Fibroblast of gingiva (primary cell): ENCODE results near the gene TMPRSS13.

ENCODE experiments used
- DNase-seq: peaks from one replicate; pipeline ENCODE4 v3.0.0-alpha.2; 2011; ENCODE audit warnings: low read depth

The TMPRSS13 gene

GRCh38 chr11:117892651-117893050, 36.6 kb downstream of the TMPRSS13 start:
- DNase-seq, result no peak

DNA sequence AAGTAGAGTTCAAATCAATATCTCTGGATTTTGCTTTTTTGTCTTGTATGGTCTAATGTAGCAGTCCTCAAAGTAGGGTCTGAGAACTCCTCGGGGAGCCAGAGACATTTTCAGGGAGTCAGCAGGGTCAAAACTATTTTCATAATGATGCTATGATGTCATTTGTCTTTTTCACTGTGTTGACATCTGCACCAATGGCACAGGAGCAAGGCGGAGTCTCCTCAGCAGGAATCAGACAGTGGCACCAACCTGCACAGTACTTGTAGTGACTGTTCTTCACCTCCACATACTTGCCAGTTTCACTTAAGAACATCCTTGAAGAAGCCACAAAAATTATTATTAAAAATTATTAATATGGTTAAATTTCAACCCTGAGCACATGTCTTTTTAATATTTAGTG, 37.8 kb downstream of the TMPRSS13 start:
- no peak for DNase-seq

DNA sequence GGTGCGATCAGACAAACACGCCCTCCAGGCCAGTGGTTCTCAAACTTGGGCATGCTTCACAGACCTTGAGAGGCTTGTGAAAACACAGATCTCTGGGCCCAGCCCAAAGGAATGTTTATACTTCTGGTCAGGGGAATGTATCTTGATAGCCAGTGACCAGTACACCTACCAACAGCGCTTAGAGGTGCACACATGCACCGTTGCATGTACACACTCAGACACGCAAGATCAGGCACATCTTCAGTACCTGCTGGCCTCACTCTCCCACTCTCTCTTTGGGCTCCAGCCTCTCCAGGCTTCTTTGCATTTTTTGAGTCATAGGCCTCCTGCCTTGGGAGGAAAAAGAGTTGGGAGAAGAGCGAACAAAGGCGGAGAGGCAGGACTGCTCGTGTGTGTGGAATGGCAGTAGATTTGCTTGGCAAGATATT, 41.0 kb downstream of the TMPRSS13 start:
- DNase-seq, result no peak

- DNase-seq, result no peak
Observed at GRCh38 chr11:117887431-117888138, 41.6 kb downstream of the TMPRSS13 start.

DNA sequence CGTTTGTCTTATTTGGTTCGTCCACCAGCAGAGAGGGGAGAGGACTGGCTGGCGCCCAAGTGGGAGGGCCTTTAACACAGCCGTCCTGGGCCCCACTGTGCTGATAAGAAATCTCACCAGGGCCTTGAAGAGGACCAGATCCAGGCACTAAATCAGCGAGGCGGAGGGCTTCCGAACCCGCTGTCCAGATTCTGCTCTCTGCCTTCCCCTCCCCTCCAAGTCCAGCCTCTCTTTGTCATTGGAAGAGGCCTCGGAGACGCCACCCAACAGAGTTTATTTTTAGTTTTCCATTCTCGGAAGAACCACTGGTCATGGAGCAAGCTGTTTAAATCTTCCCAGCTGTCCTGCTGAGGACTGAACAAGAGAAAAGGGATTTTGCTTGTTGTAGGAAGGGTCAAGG, 43.4 kb downstream of the TMPRSS13 start:
- DNase-seq, result no peak

- no peak for DNase-seq
Observed at GRCh38 chr11:117884994-117885393, 44.2 kb downstream of the TMPRSS13 start.

DNA sequence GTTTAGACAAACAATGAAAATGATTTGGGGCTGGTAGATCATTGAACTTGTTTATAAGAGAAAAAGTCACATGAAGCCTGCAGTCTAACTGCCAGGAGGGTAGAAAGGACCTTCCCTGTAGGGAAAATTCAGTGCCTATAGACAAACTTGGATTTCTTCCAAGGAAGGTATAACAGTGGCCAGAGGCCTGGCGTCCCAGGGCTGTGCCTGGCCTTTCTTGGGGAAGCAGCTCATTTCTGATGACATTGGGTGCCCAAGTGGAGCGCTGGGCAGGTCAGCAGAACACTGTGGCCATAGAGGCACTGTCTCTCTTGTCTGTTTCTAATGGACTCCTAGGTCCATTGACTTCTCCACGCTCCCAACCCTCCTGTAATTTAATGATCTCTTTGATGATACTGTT, 46.1 kb downstream of the TMPRSS13 start:
- DNase-seq, result no peak

- DNase-seq, result no peak
Observed at GRCh38 chr11:117882311-117882905, 46.8 kb downstream of the TMPRSS13 start.

DNA sequence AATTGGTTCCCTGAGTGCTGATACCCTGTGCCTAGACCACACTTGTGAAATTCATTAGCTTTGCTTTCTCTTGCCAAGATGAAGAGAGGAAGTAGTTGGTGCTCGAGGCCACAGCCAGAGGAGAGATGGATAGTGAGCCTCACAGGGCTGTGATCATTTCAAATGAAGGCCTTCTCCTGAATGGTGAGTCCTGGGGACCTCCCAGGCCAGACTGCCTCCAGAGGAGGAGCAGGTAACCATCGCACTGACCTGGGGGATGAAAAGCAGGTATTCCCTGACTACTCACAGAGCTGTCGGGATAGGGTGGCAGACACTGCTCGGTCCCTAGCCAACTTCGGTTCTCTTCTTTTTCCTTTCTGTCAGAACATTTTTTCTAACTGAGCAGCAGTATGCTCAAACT, 48.0 kb downstream of the TMPRSS13 start:
- DNase-seq, result no peak

- DNase-seq, result no peak
Observed at GRCh38 chr11:117879516-117880480, 49.4 kb downstream of the TMPRSS13 start.

DNA sequence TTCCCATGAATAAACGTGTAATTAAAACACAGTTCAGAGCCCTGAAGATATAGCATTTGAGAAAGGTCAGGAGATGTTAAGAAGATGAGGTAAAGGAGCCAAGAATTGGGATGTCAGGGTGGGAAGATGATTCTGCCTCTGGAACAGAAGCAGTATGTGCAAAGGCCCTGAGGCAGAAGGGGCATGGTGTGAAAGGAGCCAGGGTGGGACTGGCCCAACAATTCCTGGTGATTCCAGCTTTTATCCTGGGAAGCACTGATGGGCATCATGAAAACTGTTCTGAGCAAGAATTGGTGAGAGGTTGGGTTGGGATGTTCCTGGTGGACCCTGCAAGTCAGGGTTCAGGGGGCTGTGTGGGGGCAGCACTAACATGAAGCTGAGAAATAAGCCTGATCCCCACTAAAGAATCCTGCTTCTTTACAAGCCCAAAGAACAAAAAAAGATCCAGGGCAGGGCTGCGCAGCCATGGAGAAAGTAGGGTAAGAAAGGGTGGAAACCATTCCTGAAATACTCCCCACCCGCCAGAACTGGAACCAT, 50.2 kb downstream of the TMPRSS13 start:
- no peak for DNase-seq

DNA sequence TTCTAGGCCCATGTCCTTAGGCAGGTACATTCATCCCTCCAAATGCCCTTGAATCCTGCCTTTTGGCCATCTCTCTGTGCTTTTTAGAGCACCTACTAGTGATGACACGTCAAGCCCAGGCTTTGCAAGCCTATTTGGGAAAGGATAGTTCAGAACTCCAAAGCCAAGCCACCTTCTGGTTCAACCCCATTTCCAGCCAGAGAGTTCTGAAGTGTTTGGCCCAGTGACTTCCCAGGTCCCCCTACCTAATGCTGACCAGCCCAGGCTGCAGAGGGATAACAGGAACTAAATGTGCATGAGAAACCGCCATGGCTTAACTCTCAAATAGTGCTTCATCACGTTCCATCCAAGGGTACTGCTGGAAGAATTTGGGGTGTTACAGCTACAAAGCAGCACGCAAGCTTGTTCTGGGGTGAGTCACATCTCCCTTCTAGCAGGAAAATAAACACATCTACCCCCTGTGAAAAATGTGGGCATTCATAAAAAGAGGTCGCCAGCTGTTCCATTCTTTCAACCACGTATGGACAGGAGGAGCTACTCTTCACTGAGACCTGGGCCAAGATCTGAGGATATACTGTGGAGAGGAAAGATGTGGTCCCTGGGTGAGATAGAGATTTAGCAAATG, 50.8 kb downstream of the TMPRSS13 start:
- no peak for DNase-seq

- DNase-seq, result no peak
Observed at GRCh38 chr11:117877120-117877784, 52.0 kb downstream of the TMPRSS13 start.

DNA sequence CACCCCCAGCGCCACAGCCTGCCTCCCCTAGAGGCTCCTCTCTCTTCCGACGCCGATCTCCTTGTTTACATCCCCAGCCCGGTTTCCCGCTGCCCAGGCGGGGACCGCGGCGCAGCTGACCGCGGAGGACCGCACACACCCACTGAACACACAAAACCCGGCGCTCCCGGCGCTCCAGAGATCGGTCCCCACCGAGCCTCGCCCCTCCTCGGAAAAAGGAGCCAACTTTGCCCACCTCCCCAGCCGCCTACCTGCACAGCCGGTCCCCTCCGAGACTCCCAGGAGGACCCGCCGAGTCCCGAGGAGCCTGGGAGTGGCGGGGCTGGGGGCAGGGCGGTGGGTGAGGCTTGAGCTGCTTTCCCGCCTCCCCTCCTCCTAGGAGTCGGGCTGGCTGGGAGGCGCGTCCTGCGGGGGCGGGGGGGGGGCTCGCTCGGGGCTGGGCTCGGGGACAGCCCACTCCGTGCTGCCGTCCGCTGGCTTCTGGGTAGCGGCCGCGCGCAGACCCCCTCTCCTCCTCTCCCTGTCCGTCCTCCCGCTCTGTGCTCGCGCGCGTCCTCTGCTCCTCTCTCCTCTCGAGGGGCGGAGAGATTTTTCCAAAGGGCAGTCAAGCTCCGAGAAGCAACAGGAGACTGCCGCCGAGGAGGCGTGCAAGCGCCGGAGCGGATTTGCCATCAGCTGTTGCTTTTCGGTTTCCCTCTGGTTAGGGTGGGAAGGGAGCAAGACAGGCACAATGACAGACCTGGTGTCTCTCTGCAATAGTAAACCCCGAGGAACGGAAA, 52.7 kb downstream of the TMPRSS13 start, which contains the start of gene FXYD6:
Gene FXYD6, minus strand, starts transcription at position 318 of the 779 bp plus-strand sequence. CDS start 33,882 bp downstream, outside the sequence.
- DNase-seq, result no peak

DNA sequence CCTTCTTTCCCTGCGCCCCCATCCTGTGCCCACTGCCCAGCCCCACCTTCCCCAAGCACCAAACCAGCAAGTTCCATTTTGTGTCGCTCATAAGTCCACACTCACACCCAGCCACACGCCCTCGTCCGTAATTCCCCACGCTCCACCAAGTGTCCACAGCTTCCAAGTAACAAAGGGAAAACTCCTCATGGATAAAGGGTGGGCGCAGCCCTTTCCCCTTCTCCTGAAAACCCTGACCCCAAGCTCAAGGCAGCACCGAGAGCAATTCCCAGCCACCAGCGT, 53.2 kb downstream of the TMPRSS13 start:
- DNase-seq, result no peak

GRCh38 chr11:117875382-117876058, 53.7 kb downstream of the TMPRSS13 start:
- no peak for DNase-seq

DNA sequence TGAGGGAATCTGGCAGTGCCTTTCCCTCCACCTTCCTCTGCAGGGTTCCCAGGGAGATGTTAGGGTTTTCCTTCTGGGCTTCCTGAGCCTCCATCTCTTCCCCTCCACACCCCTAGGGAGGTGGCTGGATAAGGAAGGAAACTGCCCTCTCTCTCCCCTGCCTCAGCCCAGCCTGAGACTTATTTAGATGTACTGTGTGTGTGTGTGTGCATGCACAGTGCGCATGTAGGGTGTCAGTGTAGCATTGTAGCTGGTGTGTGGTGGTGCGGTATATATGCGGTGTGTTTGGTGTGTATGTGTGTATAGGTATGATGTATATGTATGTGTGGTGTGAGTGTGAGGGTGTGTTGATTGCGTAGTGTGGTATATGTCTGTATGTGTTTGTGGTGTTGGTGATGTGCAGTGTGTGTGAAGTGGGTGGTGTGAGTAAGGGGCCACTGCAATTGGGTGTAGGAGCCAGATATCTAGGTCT, 54.3 kb downstream of the TMPRSS13 start:
- DNase-seq, result no peak

DNA sequence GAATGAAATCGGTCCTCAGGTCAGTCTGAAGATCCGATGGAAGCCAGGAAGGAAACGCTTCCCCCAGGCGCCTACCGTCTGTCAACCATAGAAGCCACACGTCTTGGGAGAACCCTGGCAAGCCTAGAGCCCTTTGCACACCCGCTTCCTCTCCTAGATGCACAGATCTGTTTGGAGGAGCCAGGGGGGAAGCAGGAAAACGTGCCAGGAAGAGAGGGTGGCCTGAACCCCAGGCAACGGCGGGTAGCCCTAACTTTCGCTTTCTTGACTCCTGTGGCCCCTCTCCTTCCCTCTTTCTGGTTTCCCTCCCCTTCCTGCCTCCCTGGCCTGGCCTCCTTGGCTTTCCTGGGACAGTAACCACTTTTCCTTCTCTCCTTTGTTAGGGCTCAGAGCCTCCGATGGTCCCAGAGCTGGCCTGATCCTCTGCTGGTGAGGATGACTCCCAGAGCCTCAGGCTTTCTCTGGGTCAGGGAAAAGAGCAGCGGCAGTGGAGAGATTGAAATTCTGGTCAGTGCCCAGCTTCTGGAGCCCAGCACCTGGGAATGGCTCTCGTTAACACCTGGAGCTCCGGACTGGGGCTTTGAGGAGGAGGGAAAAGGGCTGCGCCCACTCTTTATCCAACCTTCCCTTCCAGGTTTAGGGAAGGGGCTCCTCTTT, 54.8 kb downstream of the TMPRSS13 start:
- DNase-seq, result no peak

- DNase-seq, result no peak
Observed at GRCh38 chr11:117873828-117874125, 55.4 kb downstream of the TMPRSS13 start.
